BLaER1 treated with 17β-estradiol and CSF1 and Interleukin-3, amounts not matched to agents 10 nM and 100 nM (cell line): ENCODE results near the gene PTCHD1.

Source experiments
- H3K27ac ChIP-seq, 11 experiments: shearing (Covaris generic); formaldehyde crosslinking; 2 replicates each; pipeline ENCODE4 v1.8.1; 2022
- H3K27me3 ChIP-seq, 11 experiments: shearing (Covaris generic); formaldehyde crosslinking; 2 replicates each; pipeline ENCODE4 v1.8.1; 2022
- H3K36me3 ChIP-seq, 11 experiments: shearing (Covaris generic); formaldehyde crosslinking; 2 replicates each; pipeline ENCODE4 v1.8.1; 2022
- H3K4me1 ChIP-seq, 10 experiments: shearing (Covaris generic); formaldehyde crosslinking; 2 replicates each; pipeline ENCODE4 v1.8.1; 2022
- H3K4me2 ChIP-seq, 11 experiments: shearing (Covaris generic); formaldehyde crosslinking; 2 replicates each; pipeline ENCODE4 v1.8.1; 2022
- H3K4me3 ChIP-seq, 10 experiments: shearing (Covaris generic); formaldehyde crosslinking; 2 replicates each; pipeline ENCODE4 v1.8.1; 2022
- H3K9ac ChIP-seq, 11 experiments: shearing (Covaris generic); formaldehyde crosslinking; 2 replicates each; pipeline ENCODE4 v1.8.1; 2022
- H3K9me3 ChIP-seq, 11 experiments: shearing (Covaris generic); formaldehyde crosslinking; replicated peaks in 1 of 11; 2 replicates each; pipeline ENCODE4 v1.8.1; 2022
- H4K20me1 ChIP-seq, 11 experiments: shearing (Covaris generic); formaldehyde crosslinking; 2 replicates each; pipeline ENCODE4 v1.8.1; 2022
- Cebpa-rat ChIP-seq, 11 experiments: shearing (Covaris generic); IDR thresholded peaks; 2 replicates each; pipeline ENCODE4 v1.8.1; 2022

Gene PTCHD1

GRCh38 chrX:23422912-23423311, 88.3 kb downstream of the PTCHD1 start:
- TF ChIP-seq Cebpa-rat (IDR thresholded peaks at IDR 0.05): no peak

GRCh38 chrX:23434356-23434884, 99.8 kb downstream of the PTCHD1 start:
- H3K4me3 ChIP-seq: no peak overlapping the region
- H3K27me3 ChIP-seq: no peaks in the 10 kb centered on the region
- TF ChIP-seq Cebpa-rat (IDR thresholded peaks at IDR 0.05): no peak

More at GRCh38 chrX:23422912-23423311, 88.3 kb downstream of the PTCHD1 start:
- H4K20me1 ChIP-seq: no peaks in the 10 kb centered on the region
- H3K36me3 ChIP-seq: no peaks in the 10 kb centered on the region
- H3K9me3 ChIP-seq: peaks cover 33 to 64% (median 43%) of the 10 kb centered on the region in 11 experiments
- no peak overlapping the region for H3K4me2 ChIP-seq
- no peak overlapping the region for H3K4me3 ChIP-seq
- no peak overlapping the region for H3K27ac ChIP-seq
- no peaks in the 10 kb centered on the region for H3K27me3 ChIP-seq
- no peaks in the 10 kb centered on the region for H3K4me1 ChIP-seq
- H3K9ac ChIP-seq: no peak overlapping the region

GRCh38 chrX:23435108-23435507, 100.5 kb downstream of the PTCHD1 start:
- H3K9ac ChIP-seq: no peak overlapping the region
- no peak overlapping the region for H3K4me2 ChIP-seq
- H3K27ac ChIP-seq: no peak overlapping the region
- no peaks in the 10 kb centered on the region for H3K36me3 ChIP-seq
- H3K27me3 ChIP-seq: no peaks in the 10 kb centered on the region
- TF ChIP-seq Cebpa-rat (IDR thresholded peaks at IDR 0.05): no peak
- no peaks in the 10 kb centered on the region for H4K20me1 ChIP-seq
- H3K4me3 ChIP-seq: no peak overlapping the region
- peaks cover 0 to 5% (median 3%) of the 10 kb centered on the region in 11 experiments; a peak in 9 of 22 replicates for H3K9me3 ChIP-seq
- no peaks in the 10 kb centered on the region for H3K4me1 ChIP-seq

More at GRCh38 chrX:23434356-23434884, 99.8 kb downstream of the PTCHD1 start:
- H3K36me3 ChIP-seq: no peaks in the 10 kb centered on the region
- H3K4me2 ChIP-seq: no peak overlapping the region
- no peak overlapping the region for H3K27ac ChIP-seq
- no peak overlapping the region for H3K9ac ChIP-seq
- peaks cover 5 to 11% (median 10%) of the 10 kb centered on the region in 11 experiments; a peak in 18 of 22 replicates for H3K9me3 ChIP-seq
- H3K4me1 ChIP-seq: no peaks in the 10 kb centered on the region
- H4K20me1 ChIP-seq: no peaks in the 10 kb centered on the region

DNA sequence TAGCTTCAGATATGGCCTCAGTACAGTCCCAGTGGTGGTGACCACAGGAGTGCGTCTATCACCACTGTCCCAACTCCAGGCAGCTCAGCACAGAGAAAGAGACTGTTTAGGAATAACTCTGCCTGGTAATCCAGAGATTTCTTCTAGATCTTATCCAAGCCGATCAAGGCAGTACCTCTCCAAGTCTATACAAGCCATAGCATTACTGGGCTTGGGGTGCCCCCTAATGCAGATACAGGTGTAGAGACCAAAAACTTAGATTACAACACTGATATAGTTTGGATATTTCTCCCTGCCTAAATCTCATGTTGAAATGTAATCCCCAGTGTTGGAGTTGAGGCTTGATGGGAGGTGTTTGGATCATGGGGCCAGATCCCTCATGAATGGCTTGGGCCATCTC, 100.9 kb downstream of the PTCHD1 start:
- H3K27me3 ChIP-seq: no peaks in the 10 kb centered on the region
- TF ChIP-seq Cebpa-rat (IDR thresholded peaks at IDR 0.05): no peak
- no peaks in the 10 kb centered on the region for H3K4me1 ChIP-seq
- no peaks in the 10 kb centered on the region for H4K20me1 ChIP-seq
- no peak overlapping the region for H3K27ac ChIP-seq
- no peak overlapping the region for H3K4me2 ChIP-seq
- H3K9ac ChIP-seq: no peak overlapping the region
- no peak overlapping the region for H3K4me3 ChIP-seq
- peaks cover 0 to under 1% (median 0%) of the 10 kb centered on the region in 11 experiments; a peak in 1 of 22 replicates for H3K9me3 ChIP-seq
- H3K36me3 ChIP-seq: no peaks in the 10 kb centered on the region

GRCh38 chrX:23436875-23437274, 102.2 kb downstream of the PTCHD1 start:
- no peak for TF ChIP-seq Cebpa-rat (IDR thresholded peaks at IDR 0.05)
- Histone ChIP-seq H3K4me1 (no peaks in the 10 kb centered on the region), H3K9me3 (no peaks in the 10 kb centered on the region), H3K36me3 (no peaks in the 10 kb centered on the region), H4K20me1 (no peaks in the 10 kb centered on the region), H3K4me2 (no peak overlapping the region), H3K27me3 (no peaks in the 10 kb centered on the region), H3K27ac (no peak overlapping the region), H3K4me3 (no peak overlapping the region), H3K9ac (no peak overlapping the region)

DNA sequence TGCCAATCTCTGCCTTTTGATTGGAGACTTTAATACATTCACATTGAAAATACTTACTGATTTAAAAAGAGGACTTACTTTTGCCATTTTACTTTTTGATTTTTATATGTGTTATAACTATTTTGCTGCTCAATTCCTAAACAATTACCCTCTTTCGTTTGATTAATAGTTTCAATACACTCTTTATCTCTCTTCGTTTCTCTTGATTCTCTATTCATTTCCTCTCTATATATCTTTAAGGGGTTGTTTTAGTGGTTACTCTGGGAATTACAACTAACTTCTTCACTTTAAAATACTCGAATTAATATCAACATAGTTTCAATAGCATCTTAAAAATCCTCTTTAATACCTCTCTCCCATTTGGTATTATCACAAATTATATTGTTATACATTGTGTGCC, 116.6 kb downstream of the PTCHD1 start:
- no peak overlapping the region for H3K9ac ChIP-seq
- H3K4me2 ChIP-seq: no peak overlapping the region
- no peaks in the 10 kb centered on the region for H3K4me1 ChIP-seq
- H3K27ac ChIP-seq: no peak overlapping the region
- no peaks in the 10 kb centered on the region for H3K36me3 ChIP-seq
- no peak for TF ChIP-seq Cebpa-rat (IDR thresholded peaks at IDR 0.05)
- H3K27me3 ChIP-seq: no peaks in the 10 kb centered on the region
- H3K9me3 ChIP-seq: no peaks in the 10 kb centered on the region
- H4K20me1 ChIP-seq: no peaks in the 10 kb centered on the region
- H3K4me3 ChIP-seq: no peak overlapping the region
